Thymus (tissue), 11 donors: ENCODE measurements around the gene CBL. TPM values are rescaled to one million over a fixed set of nuclear protein-coding genes. Genes with fewer than 3 reads are reported as not detected.

Experiments used
- DNase-seq, 9 donors: peaks; one replicate each; pipeline ENCODE4 v3.0.0-alpha.2; 2013; ENCODE audit warnings: low spot score in 9 of 9, low read depth in 6 of 9, missing footprints in 1 of 9
- H3K27ac ChIP-seq, 2 donors: one replicate each; pipeline ENCODE4 v1.5.1; 2013; ENCODE audit warnings: control low read depth in 1 of 2, low read depth in 1 of 2, low read length in 1 of 2, mild to moderate bottlenecking in 1 of 2, moderate library complexity in 1 of 2
- H3K27me3 ChIP-seq, 2 donors: one replicate each; pipeline ENCODE4 v1.5.1; 2013; ENCODE audit warnings: low read length in 1 of 2; ENCODE audit not compliant: control insufficient read depth in 2 of 2, insufficient read depth in 1 of 2
- H3K36me3 ChIP-seq, 2 donors: one replicate each; pipeline ENCODE4 v1.5.1; 2013; ENCODE audit warnings: low read length in 1 of 2, mild to moderate bottlenecking in 1 of 2, moderate library complexity in 1 of 2; ENCODE audit not compliant: control insufficient read depth in 2 of 2, insufficient read depth in 2 of 2
- H3K4me1 ChIP-seq, 2 donors: one replicate each; pipeline ENCODE4 v1.5.1; 2013; ENCODE audit warnings: low read length in 2 of 2; ENCODE audit not compliant: control insufficient read depth in 2 of 2, insufficient read depth in 2 of 2
- H3K4me3 ChIP-seq, 2 donors: one replicate each; pipeline ENCODE4 v1.5.1; 2013; ENCODE audit warnings: low read length in 2 of 2, control low read depth in 1 of 2, mild to moderate bottlenecking in 1 of 2
- H3K9me3 ChIP-seq, 2 donors: one replicate each; pipeline ENCODE4 v1.5.1; 2013; ENCODE audit warnings: low read length in 1 of 2, mild to moderate bottlenecking in 1 of 2; ENCODE audit not compliant: control insufficient read depth in 2 of 2, insufficient read depth in 1 of 2
- WGBS: extraction: QIAGEN DNeasy Blood & Tissue Kit; methylation state at CpG from one replicate; pipeline ENCODE4 v1.1.7; 2013; 5-methylcytosine and 5-hydroxymethylcytosine counted together
- polyA plus RNA-seq: library from polyadenylated mRNA; stranded (reverse); fragments of 200-250 nt; gene quantifications from one replicate; pipeline ENCODE4 v1.2.3, GENCODE V29; 2013
- total RNA-seq: library from RNA; stranded (reverse); fragments of 120-200 nt; gene quantifications from one replicate; pipeline ENCODE4 v1.2.4, GENCODE V29; 2013
- donor health status: healthy.

CBL gene
- total and polyA plus RNA-seq, 2 donors = 9.2 to 21.9 TPM

DNA sequence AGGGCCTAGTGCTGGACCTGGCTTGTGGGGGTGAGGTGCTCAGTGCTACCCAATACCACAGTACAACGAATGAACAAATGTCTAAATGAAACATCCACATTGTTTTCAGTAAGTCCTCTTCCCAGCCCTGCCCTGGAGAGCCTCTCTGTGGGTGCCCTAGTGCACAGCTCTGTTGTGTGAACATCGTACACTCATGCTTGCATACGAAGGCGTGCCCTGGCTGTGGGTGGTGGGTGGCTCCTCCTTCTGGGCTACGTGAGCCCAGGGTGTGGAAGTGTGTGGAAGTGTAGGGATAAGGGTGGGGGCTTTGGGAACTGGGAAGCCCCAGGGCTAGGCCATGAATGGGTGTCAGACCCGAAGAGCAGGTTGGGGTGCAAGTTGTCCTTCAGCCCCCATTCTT, 38.2 kb upstream of the CBL start:
- H3K9me3 ChIP-seq = no peaks in the 10 kb centered on the region
- peak overlapping the region in 1 of 2 donors; percentile 72 for H3K4me3 ChIP-seq
- H3K27me3 ChIP-seq = no peaks in the 10 kb centered on the region
- no peak overlapping the region for H3K27ac ChIP-seq
- no peaks in the 10 kb centered on the region for H3K36me3 ChIP-seq
- 89% methylated on average over 6 of the region's 6 CpGs for WGBS
- H3K4me1 ChIP-seq = peaks cover 4 to 14% of the 10 kb centered on the region in 2 donors
- no peak for DNase-seq

DNA sequence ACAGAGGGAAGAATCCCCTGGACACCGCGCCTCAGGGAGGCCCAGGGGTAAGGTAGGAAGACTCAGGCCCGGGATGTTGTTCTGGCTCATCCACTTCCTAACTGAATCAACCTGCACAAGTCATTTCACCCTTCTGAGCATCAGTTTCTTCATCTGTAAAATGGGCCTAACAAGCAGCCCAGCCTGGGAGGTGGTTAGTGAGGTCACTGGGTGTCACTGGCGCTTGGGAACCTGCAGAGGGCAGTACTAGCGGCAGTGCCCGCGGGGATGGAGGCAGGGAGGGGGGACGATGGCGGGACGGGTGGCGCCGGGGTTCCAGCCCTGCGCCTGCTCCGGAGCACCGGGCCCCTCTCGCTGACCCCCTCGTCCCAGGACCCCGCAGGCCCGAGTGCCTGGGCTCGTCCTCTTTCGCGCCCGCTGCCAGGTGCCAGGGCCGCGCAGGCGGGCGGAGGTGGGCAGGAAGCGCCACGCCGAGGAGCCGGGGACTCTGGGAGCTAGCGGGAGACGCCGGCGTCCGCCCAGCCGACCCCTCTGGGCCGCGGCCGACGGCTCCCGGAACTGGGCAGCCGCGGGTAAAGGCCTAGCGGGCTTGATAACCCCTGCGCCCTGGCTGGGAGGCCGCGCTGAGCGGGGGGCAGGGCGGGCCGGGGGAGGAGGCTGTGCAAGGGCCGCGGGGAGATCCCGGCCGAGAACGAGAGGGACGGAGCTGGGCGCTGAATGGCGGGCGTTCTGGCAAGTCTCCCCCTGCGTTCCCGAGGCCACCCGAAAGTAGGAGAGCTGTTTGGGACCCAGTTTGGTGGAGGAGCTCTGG, 37.5 kb upstream of the CBL start, which contains the start of gene NLRX1:
TSS of gene NLRX1 (plus strand) at position 255 of the 811 bp plus-strand sequence. CDS start 2,679 bp downstream, outside the sequence.
- Histone ChIP-seq H3K27ac (peak within 1 kb of the TSS; percentile 33 to 37), H3K4me3 (peak within 1 kb of the TSS; percentile 64 to 72), H3K9me3 (no peaks in the 10 kb centered on the region), H3K27me3 (no peaks in the 10 kb centered on the region), H3K4me1 (peaks cover 4 to 14% of the 10 kb centered on the region in 2 donors), H3K36me3 (peaks cover 0 to 3% of the 10 kb centered on the region in 2 donors)
- WGBS = 4% methylated on average over 63 of the region's 63 CpGs
- DNase-seq = peak in 8 of 9 donors; percentile 64 to 92 (median 79)

DNA sequence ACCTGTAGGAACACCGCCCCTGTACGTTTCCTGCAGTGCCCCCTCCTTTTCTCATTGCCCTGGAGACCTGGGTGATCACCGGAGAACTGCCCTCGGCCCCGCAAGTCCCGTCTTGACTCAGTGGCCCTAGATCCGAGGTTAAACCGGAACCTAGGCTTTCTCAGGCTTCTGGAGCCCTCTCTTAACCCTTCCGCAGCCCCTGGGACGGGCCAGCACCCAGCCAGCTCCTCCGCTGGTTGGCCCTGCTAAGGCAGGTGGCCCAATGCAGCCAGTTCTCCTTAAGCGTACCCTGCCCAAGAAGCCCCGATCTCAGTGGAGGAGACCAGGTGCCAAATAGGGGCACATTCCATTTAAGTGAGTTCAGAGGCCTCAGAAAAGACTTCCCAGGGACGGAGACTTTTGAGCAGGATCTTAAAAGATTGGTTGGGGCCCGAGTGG, 36.8 kb upstream of the CBL start:
- H3K27ac ChIP-seq = peak overlapping the region; percentile 33 to 37
- H3K36me3 ChIP-seq = peaks cover 3 to 9% of the 10 kb centered on the region in 2 donors
- H3K27me3 ChIP-seq = no peaks in the 10 kb centered on the region
- H3K9me3 ChIP-seq = no peaks in the 10 kb centered on the region
- DNase-seq = peak in 2 of 9 donors; percentile 37 to 58
- peak overlapping the region; percentile 64 to 72 for H3K4me3 ChIP-seq
- H3K4me1 ChIP-seq = peaks cover 4 to 14% of the 10 kb centered on the region in 2 donors
- WGBS = 25% methylated on average over 15 of the region's 15 CpGs

DNA sequence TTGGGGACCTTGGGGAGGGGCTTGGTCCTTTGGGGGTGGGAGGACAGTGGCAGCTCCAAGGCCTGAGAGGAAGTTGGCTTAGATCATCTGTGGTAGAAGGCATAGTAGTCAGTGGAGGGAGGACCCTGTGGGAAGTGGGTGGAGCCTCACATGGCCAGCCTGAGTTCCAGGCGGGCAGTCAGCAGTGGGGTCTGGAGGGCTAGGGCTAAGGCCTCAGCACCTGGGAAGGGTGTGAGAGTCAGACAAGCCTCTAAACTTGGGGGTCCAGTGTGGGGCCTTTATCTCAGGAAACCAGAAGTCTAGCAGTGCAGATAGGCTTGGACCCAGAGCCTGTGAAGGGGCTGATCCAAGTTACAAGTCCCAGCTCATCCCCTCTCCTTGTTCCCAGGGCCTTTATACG, 33.6 kb upstream of the CBL start:
- no peaks in the 10 kb centered on the region for H3K27me3 ChIP-seq
- H3K27ac ChIP-seq = no peak overlapping the region
- no peak for DNase-seq
- H3K9me3 ChIP-seq = no peaks in the 10 kb centered on the region
- peaks cover 15 to 22% of the 10 kb centered on the region in 2 donors for H3K36me3 ChIP-seq
- H3K4me1 ChIP-seq = peaks cover 4 to 21% of the 10 kb centered on the region in 2 donors
- H3K4me3 ChIP-seq = no peak overlapping the region
- 91% methylated on average over 2 of the region's 2 CpGs for WGBS

DNA sequence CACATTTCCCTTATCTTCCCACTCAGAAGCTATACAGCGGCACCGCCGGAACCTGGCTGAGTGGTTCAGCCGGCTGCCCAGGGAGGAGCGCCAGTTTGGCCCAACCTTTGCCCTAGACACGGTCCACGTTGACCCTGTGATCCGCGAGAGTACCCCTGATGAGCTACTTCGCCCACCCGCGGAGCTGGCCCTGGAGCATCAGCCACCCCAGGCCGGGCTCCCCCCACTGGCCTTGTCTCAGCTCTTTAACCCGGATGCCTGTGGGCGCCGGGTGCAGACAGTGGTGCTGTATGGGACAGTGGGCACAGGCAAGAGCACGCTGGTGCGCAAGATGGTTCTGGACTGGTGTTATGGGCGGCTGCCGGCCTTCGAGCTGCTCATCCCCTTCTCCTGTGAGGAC, 32.7 kb upstream of the CBL start:
- Histone ChIP-seq H3K4me1 (peaks cover 11 to 24% of the 10 kb centered on the region in 2 donors), H3K27me3 (no peaks in the 10 kb centered on the region), H3K9me3 (peaks cover 0 to 4% of the 10 kb centered on the region in 2 donors), H3K4me3 (no peak overlapping the region), H3K27ac (no peak overlapping the region), H3K36me3 (peaks cover 15 to 22% of the 10 kb centered on the region in 2 donors)
- 98% methylated on average over 21 of the region's 21 CpGs for WGBS
- no peak for DNase-seq

DNA sequence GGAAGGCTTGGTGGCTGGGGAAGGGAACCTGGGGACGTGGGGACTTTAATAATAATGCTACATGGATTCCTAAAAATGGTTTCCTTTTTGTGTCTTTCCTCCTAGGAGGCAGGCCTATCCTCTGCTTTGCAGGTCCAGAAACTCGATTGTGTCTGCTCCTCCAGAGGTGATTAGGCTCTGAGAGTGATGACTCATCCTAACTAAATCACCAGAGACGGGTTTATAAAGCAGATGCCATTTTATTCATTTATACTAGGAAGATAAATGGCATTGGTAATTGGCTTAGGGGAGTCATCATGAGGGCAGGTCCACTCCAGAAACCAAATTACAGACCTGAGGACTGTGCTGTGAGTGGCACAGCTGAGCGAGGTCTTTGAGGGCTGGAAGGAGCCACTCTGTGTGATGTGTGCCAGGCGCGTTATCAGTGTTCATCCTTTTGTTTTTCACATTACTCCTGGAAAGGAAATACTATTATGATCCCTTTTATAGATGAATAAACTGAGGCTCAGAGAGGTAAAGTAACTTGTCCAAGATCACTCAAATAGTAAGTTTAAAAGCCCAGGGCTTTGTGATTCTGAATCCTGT, 30.6 kb upstream of the CBL start:
- Histone ChIP-seq H3K4me3 (no peak overlapping the region), H3K27me3 (no peaks in the 10 kb centered on the region), H3K36me3 (peaks cover 15 to 28% of the 10 kb centered on the region in 2 donors), H3K4me1 (peaks cover 7 to 21% of the 10 kb centered on the region in 2 donors), H3K9me3 (peaks cover 0 to 4% of the 10 kb centered on the region in 2 donors), H3K27ac (no peak overlapping the region)
- WGBS = 94% methylated on average over 6 of the region's 6 CpGs
- DNase-seq = no peak

DNA sequence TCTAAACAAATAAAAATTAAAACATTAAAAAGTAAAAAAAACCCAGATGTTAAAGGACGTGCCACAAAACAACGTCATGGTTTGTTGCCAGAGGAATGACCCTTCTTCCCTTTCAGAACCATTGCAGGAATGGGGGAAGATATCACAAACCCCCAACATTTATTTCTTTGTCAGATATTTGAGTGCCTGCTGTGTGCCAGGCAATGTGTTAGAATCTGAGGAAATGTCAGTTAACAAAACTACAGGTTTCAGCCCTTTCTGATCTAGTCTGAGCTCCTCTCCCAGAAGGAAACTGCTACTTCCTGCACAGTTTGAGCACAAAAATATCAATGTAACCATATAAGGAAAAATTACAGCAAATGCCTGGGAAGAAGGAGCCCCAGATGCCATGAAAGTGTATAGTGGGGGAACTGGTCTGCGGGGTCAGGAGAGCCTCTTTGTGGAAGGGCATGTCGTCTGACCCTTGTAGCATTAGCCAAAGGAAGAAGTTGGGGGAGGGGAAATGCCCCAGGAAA, 27.9 kb upstream of the CBL start:
- Histone ChIP-seq H3K27ac (peak overlapping the region in 1 of 2 donors; percentile 87), H3K36me3 (peaks cover 15 to 42% of the 10 kb centered on the region in 2 donors), H3K27me3 (no peaks in the 10 kb centered on the region), H3K4me1 (peaks cover 7 to 21% of the 10 kb centered on the region in 2 donors), H3K9me3 (peaks cover 0 to 4% of the 10 kb centered on the region in 2 donors), H3K4me3 (no peak overlapping the region)
- WGBS = 79% methylated on average over 4 of the region's 4 CpGs
- peak in 2 of 9 donors; percentile 25 to 46 for DNase-seq

DNA sequence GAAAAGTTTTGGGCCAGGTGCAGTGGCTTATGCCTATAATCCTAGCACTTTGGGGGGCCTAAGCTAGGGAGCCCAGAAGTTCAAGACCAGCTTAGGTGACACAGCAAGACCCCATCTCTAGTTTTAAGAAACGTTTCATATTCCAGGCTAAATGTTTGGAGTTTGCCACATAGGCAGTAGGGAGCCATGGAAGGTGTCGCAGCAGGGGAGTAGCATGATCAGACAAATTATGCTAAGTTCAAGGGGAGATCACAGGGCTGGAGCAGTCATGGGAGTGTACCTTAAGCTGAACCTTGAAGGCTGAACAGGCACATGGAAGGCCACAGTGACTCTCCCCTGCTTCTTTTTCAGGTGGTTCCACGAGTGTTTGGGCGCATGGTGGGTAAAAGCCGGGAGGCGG, 26.8 kb upstream of the CBL start:
- no peaks in the 10 kb centered on the region for H3K27me3 ChIP-seq
- peaks cover 7 to 21% of the 10 kb centered on the region in 2 donors for H3K4me1 ChIP-seq
- H3K36me3 ChIP-seq = peaks cover 11 to 40% of the 10 kb centered on the region in 2 donors

DNA sequence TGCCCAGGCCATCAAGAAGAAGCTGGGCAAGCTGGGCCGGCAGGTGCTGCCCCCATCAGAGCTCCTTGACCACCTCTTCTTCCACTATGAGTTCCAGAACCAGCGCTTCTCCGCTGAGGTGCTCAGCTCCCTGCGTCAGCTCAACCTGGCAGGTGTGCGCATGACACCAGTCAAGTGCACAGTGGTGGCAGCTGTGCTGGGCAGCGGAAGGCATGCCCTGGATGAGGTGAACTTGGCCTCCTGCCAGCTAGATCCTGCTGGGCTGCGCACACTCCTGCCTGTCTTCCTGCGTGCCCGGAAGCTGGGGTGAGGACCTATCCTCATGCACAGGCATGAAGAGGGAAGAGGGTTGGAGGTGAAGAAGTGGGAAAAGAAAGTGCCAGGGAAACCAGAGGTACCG, 26.2 kb upstream of the CBL start:
- Histone ChIP-seq H3K4me3 (no peak overlapping the region), H3K4me1 (peaks cover 7 to 21% of the 10 kb centered on the region in 2 donors), H3K36me3 (peaks cover 6 to 34% of the 10 kb centered on the region in 2 donors), H3K9me3 (peaks cover 0 to 4% of the 10 kb centered on the region in 2 donors), H3K27me3 (no peaks in the 10 kb centered on the region), H3K27ac (no peak overlapping the region)
- WGBS = 97% methylated on average over 10 of the region's 10 CpGs
- DNase-seq = no peak

More for the DNA sequence above, 26.8 kb upstream of the CBL start:
- DNase-seq = no peak
- peaks cover 0 to 4% of the 10 kb centered on the region in 2 donors for H3K9me3 ChIP-seq
- H3K4me3 ChIP-seq = no peak overlapping the region
- no peak overlapping the region for H3K27ac ChIP-seq
- WGBS = 97% methylated on average over 6 of the region's 6 CpGs
